ENCODE data around the gene LTV1. TPM values are rescaled to one million over a fixed set of nuclear protein-coding genes. Genes with fewer than 3 reads are reported as not detected.

LTV1 gene
- total and polyA plus RNA-seq, 2 of the 4 experiments (the other 2 are of a cell fraction) = 11.1 to 19.0 TPM

GRCh38 chr6:143807103-143807772, 35.9 kb upstream of the LTV1 start:
- CTCF ChIA-PET = interaction anchor here (0.6 to 0.8 kb wide), 2 partner anchors 18 to 157 kb away, joined by 3 read pairs; no protein-coding TSS in a partner anchor
- DNase-seq = no peak
- H3K4me2 ChIP-seq (ENCODE audit: low read depth, low read length) = no peak overlapping the region

More at GRCh38 chr6:143807103-143807772, 35.9 kb upstream of the LTV1 start:
- Histone ChIP-seq H4K8ac (ENCODE audit: low read depth in 2 of 2, low read length in 2 of 2) (peak overlapping the region in 1 of 2 experiments; percentile 61; a peak in 2 of 4 replicates), H2AFZ (replicated peaks; ENCODE audit: low read length, poor library complexity) (no peak overlapping the region), H2BK15ac (ENCODE audit: low read depth, low read length) (peak overlapping the region; percentile 28; the same call in 1 of the 3 replicates), H3K9me3 (ENCODE audit: control insufficient read depth, insufficient read depth, low read length) (no peaks in the 10 kb centered on the region), H3K9me1 (ENCODE audit: insufficient read depth, low read length) (peaks cover 20% of the 10 kb centered on the region), H3K23ac (ENCODE audit: low read depth, low read length) (no peak overlapping the region), H3K4ac (ENCODE audit: low read depth, low read length) (peak overlapping the region; percentile 4; the same call in 1 of the 2 replicates), H2BK120ac (ENCODE audit: low read depth, low read length) (peak overlapping the region; percentile 73), H4K91ac (ENCODE audit: insufficient read depth, low read depth, low read length) (no peak overlapping the region; the same call in 1 of the 2 replicates), H3K27ac (ENCODE audit: insufficient read depth, low read length) (no peak overlapping the region), H3K14ac (replicated peaks; ENCODE audit: low read depth, low read length) (0 out of 2 replicates have a peak overlapping the region, but pooled peaks have one; percentile 28), H3K56ac (ENCODE audit: extremely low read depth, insufficient read depth, low read length) (no peak overlapping the region), H3K4me1 (ENCODE audit: control insufficient read depth, insufficient read depth, low read length) (peaks cover 17% of the 10 kb centered on the region), H3K18ac (ENCODE audit: low read depth, low read length) (peak overlapping the region; percentile 52; the same call in 1 of the 2 replicates), H3K4me3 (ENCODE audit: insufficient read depth, low read depth, low read length) (no peak overlapping the region), H3K36me3 (ENCODE audit: control insufficient read depth, insufficient read depth, low read length) (peaks cover 3% of the 10 kb centered on the region; the same call in 1 of the 2 replicates), H2BK5ac (ENCODE audit: low read depth, low read length, poor library complexity, severe bottlenecking) (peak overlapping the region; percentile 36), H3K9ac (ENCODE audit: low read depth, low read length) (no peak overlapping the region), H4K5ac (ENCODE audit: low read depth, low read length) (peak overlapping the region; percentile 35; the same call in 1 of the 2 replicates), H3K27me3 (ENCODE audit: control insufficient read depth, insufficient read depth, low read length) (no peaks in the 10 kb centered on the region), H4K20me1 (ENCODE audit: insufficient read depth, low read length) (no peaks in the 10 kb centered on the region; the same call in 1 of the 2 replicates), H3K79me1 (ENCODE audit: low read depth in 1 of 2, low read length in 2 of 2) (peaks cover 10 to 34% of the 10 kb centered on the region in 2 experiments), H2BK20ac (ENCODE audit: low read depth, low read length) (peak overlapping the region; percentile 75; the same call in 1 of the 2 replicates), H2AK5ac (ENCODE audit: low read depth, low read length) (no peak overlapping the region), H2AK9ac (replicated peaks; ENCODE audit: low read depth, low read length, poor library complexity) (no peak overlapping the region)
- POLR2A ChIA-PET (ENCODE audit: unreplicated experiment) = no interaction called here
- intact Hi-C loops (cut with micrococcal nuclease) (no loop called here), dilution Hi-C loops (cut with HindIII; ENCODE audit: low sequenced_read_pairs, unreplicated experiment) (no loop called here), in situ Hi-C loops (cut with MboI; ENCODE audit: low sequenced_read_pairs) (no loop called here)
- BruUV-seq (replicated peaks) = no TSS peak
- WGBS, 2 experiments (ENCODE audit: extremely low coverage in 2 of 2, insufficient read length in 1 of 2) = no CpG with 5 or more reads among the region's 6 CpGs
- no peak for ATAC-seq (ENCODE audit: low read depth)
- no peak for TF ChIP-seq USF2 (IDR thresholded peaks at IDR 0.05; ENCODE audit: low read depth, low read length)

Measured in IMR-90 (cell line).